Measurements from ENCODE around the gene GPR31.

DNA sequence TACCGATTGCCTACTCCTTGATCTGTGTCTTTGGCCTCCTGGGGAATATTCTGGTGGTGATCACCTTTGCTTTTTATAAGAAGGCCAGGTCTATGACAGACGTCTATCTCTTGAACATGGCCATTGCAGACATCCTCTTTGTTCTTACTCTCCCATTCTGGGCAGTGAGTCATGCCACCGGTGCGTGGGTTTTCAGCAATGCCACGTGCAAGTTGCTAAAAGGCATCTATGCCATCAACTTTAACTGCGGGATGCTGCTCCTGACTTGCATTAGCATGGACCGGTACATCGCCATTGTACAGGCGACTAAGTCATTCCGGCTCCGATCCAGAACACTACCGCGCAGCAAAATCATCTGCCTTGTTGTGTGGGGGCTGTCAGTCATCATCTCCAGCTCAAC, 21.4 kb downstream of the GPR31 start:
- TF ChIP-seq POLR2AphosphoS5 (IDR thresholded peaks at IDR 0.05; ENCODE audit: low read depth, low read length), result no peak
- TF ChIP-seq TAF1 (IDR thresholded peaks at IDR 0.05; ENCODE audit: low read depth, low read length), result no peak
- TF ChIP-seq POLR2A (IDR thresholded peaks at IDR 0.05; ENCODE audit: low read depth, low read length), result no peak

All from GM12891 (cell line).